ENCODE results near the gene TGM4.

- TF ChIP-seq, protein P1, sequence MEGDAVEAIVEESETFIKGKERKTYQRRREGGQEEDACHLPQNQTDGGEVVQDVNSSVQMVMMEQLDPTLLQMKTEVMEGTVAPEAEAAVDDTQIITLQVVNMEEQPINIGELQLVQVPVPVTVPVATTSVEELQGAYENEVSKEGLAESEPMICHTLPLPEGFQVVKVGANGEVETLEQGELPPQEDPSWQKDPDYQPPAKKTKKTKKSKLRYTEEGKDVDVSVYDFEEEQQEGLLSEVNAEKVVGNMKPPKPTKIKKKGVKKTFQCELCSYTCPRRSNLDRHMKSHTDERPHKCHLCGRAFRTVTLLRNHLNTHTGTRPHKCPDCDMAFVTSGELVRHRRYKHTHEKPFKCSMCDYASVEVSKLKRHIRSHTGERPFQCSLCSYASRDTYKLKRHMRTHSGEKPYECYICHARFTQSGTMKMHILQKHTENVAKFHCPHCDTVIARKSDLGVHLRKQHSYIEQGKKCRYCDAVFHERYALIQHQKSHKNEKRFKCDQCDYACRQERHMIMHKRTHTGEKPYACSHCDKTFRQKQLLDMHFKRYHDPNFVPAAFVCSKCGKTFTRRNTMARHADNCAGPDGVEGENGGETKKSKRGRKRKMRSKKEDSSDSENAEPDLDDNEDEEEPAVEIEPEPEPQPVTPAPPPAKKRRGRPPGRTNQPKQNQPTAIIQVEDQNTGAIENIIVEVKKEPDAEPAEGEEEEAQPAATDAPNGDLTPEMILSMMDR (IDR thresholded peaks at IDR 0.05), result no peak
- TF ChIP-seq POLR2A (IDR thresholded peaks at IDR 0.05) (no peak), EP300 (IDR thresholded peaks at IDR 0.05) (no peak)
These were observed 43.2 kb upstream of the TGM4 start for GRCh38 chr3:44831232-44831631.

All from suprapubic skin (tissue), 3 donors.